Smooth muscle cell (in vitro differentiated cells): ENCODE measurements around the gene RNF182. TPM values are rescaled to one million over a fixed set of nuclear protein-coding genes. Genes with fewer than 3 reads are reported as not detected.
"Not testable (repeated sequence)": the region's sequence is repeated elsewhere in the genome, so short reads cannot be mapped to it uniquely, and the experiment has no call there.

Experiments used
- DNase-seq: peaks from one replicate; lab custom pipeline; 2025; ENCODE audit not compliant: unreplicated experiment; lab: John Stamatoyannopoulos, UW
- H2AFZ ChIP-seq: fragments of 200-600 bp; sonication (generic); 2 replicates; pipeline ENCODE4 v1.6.0; 2016; ENCODE audit warnings: antibody characterized with exemption, low read depth, mild to moderate bottlenecking
- H3F3A ChIP-seq: fragments of 200-600 bp; sonication (generic); 2 replicates; pipeline ENCODE4 v1.6.0; 2017; ENCODE audit warnings: antibody characterized with exemption, low read depth
- H3K27ac ChIP-seq: fragments of 200-600 bp; sonication (generic); 2 replicates; pipeline ENCODE4 v1.5.1; 2016; ENCODE audit warnings: low read depth, mild to moderate bottlenecking
- H3K27me3 ChIP-seq: fragments of 200-600 bp; sonication (generic); 2 replicates; pipeline ENCODE4 v1.6.1; 2016; ENCODE audit warnings: low read depth, mild to moderate bottlenecking
- H3K36me3 ChIP-seq: fragments of 200-600 bp; sonication (generic); 2 replicates; pipeline ENCODE4 v1.5.1; 2016; ENCODE audit warnings: low read depth
- H3K4me1 ChIP-seq: fragments of 200-600 bp; sonication (generic); 2 replicates; pipeline ENCODE4 v1.5.1; 2016; ENCODE audit warnings: low read depth
- H3K4me2 ChIP-seq: fragments of 200-600 bp; sonication (generic); 2 replicates; pipeline ENCODE4 v1.6.0; 2016; ENCODE audit warnings: mild to moderate bottlenecking
- H3K4me3 ChIP-seq: fragments of 200-600 bp; sonication (generic); 2 replicates; pipeline ENCODE4 v1.5.1; 2016; ENCODE audit warnings: mild to moderate bottlenecking
- H3K79me2 ChIP-seq: fragments of 200-600 bp; sonication (generic); 2 replicates; pipeline ENCODE4 v1.6.0; 2016; ENCODE audit warnings: low read depth, mild to moderate bottlenecking
- H3K9ac ChIP-seq: fragments of 200-600 bp; sonication (generic); 2 replicates; pipeline ENCODE4 v1.6.0; 2016; ENCODE audit warnings: low read depth
- H3K9me3 ChIP-seq: fragments of 200-600 bp; sonication (generic); replicated peaks from 2 replicates; pipeline ENCODE4 v1.5.1; 2016; ENCODE audit warnings: low read depth
- H4K20me1 ChIP-seq: fragments of 200-600 bp; sonication (generic); 2 replicates; pipeline ENCODE4 v1.6.0; 2016; ENCODE audit warnings: low read depth
- CTCF ChIP-seq: fragments of 200-600 bp; sonication (generic); IDR thresholded peaks from 2 replicates; pipeline ENCODE4 v1.5.1; 2017; ENCODE audit warnings: borderline replicate concordance, mild to moderate bottlenecking, antibody characterized with exemption; ENCODE audit not compliant: insufficient read depth, poor library complexity, severe bottlenecking
- WGBS: methylation state at CpG from one replicate; pipeline ENCODE4 v1.1.7; 2016; ENCODE audit warnings: low lambda C conversion rate; 5-methylcytosine and 5-hydroxymethylcytosine counted together
- polyA plus RNA-seq: library from polyadenylated mRNA; unstranded; fragments of >200 nt; fragmentation: Nextera tagmentation; extraction: Ambion mirVana; gene quantifications from 2 replicates; pipeline ENCODE4 v1.2.1, GENCODE V29; 2016
- total RNA-seq: library from RNA; depleted of rRNA; stranded (reverse); fragments of >200 nt; gene quantifications from 2 replicates; pipeline ENCODE4 v1.2.3, GENCODE V29; 2014

The RNF182 gene
- total RNA-seq (0.76 and 1.6 TPM in 2 replicates), polyA plus RNA-seq (not detected in 2 replicates)

- Histone ChIP-seq H3K27ac (peak within 1 kb of the TSS; percentile 42), H4K20me1 (no peaks in the 10 kb centered on the region), H3K4me3 (peak within 1 kb of the TSS; percentile 52), H3K9me3 (no peaks in the 10 kb centered on the region), H3K79me2 (no peaks in the 10 kb centered on the region), H3K36me3 (no peaks in the 10 kb centered on the region), H3F3A (peaks cover 13% of the 10 kb centered on the region), H3K4me2 (peak within 1 kb of the TSS; percentile 86), H3K9ac (no peak within 1 kb of the TSS), H3K27me3 (peaks cover 41% of the 10 kb centered on the region), H3K4me1 (peaks cover 10% of the 10 kb centered on the region), H2AFZ (peak within 1 kb of the TSS; percentile 76)
- DNase-seq = no peak
- 3% methylated on average over 34 of the region's 65 CpGs for WGBS
- TF ChIP-seq CTCF = no peak
Measured at GRCh38 chr6:13924949-13925881, at the start of gene RNF182. Gene RNF182, plus strand, starts transcription at chr6:13924952. Its CDS starts 52,168 bp downstream, at chr6:13977120.

GRCh38 chr6:13877051-13877450 lies 47.7 kb upstream of the RNF182 start:
- no peaks in the 10 kb centered on the region for H3K9me3 ChIP-seq
- no peak overlapping the region for H3K27ac ChIP-seq
- H3K4me2 ChIP-seq = no peak overlapping the region
- peaks cover 4% of the 10 kb centered on the region for H3K27me3 ChIP-seq
- no peaks in the 10 kb centered on the region for H3F3A ChIP-seq
- no peak for TF ChIP-seq CTCF
- H2AFZ ChIP-seq = no peak overlapping the region
- no peaks in the 10 kb centered on the region for H3K4me1 ChIP-seq
- no peaks in the 10 kb centered on the region for H3K79me2 ChIP-seq
- no peak overlapping the region for H3K9ac ChIP-seq
- H3K4me3 ChIP-seq = no peak overlapping the region
- no peaks in the 10 kb centered on the region for H3K36me3 ChIP-seq
- DNase-seq = no peak
- no peaks in the 10 kb centered on the region for H4K20me1 ChIP-seq

GRCh38 chr6:13880061-13880663 lies 44.6 kb upstream of the RNF182 start:
- not testable (repeated sequence) for H2AFZ ChIP-seq, H3K4me3 ChIP-seq, H3K79me2 ChIP-seq, H3K27ac ChIP-seq, H3K9ac ChIP-seq, H3K27me3 ChIP-seq, H3K36me3 ChIP-seq, H3F3A ChIP-seq, DNase-seq, H3K9me3 ChIP-seq, H4K20me1 ChIP-seq, H3K4me2 ChIP-seq, H3K4me1 ChIP-seq
- 65% methylated on average over 12 of the region's 12 CpGs for WGBS

GRCh38 chr6:13881621-13882165 lies 43.1 kb upstream of the RNF182 start:
- WGBS = 51% methylated on average over 9 of the region's 9 CpGs
- no peak for DNase-seq

More at GRCh38 chr6:13881621-13882165, 43.1 kb upstream of the RNF182 start:
- Histone ChIP-seq H3K79me2 (no peaks in the 10 kb centered on the region), H4K20me1 (no peaks in the 10 kb centered on the region), H3K36me3 (no peaks in the 10 kb centered on the region), H2AFZ (no peak overlapping the region), H3K27ac (no peak overlapping the region), H3K4me2 (no peak overlapping the region), H3K9ac (no peak overlapping the region), H3F3A (no peaks in the 10 kb centered on the region), H3K9me3 (no peaks in the 10 kb centered on the region), H3K4me3 (no peak overlapping the region), H3K27me3 (no peaks in the 10 kb centered on the region), H3K4me1 (no peaks in the 10 kb centered on the region)
- TF ChIP-seq CTCF = no peak
